Activated CD4-positive, CD25-positive, alpha-beta regulatory T cell treated with anti-CD3 and anti-CD28 coated beads, Interleukin-2, amount 50 U/mL, for 24 hours (primary cell): ENCODE data around the gene SERPINA4.

Source experiments
- ATAC-seq, 2 donors: fragments of 150-1000 bp; cut with Tn5 transposase; one replicate each; pipeline ENCODE4 v1.10.0; 2021; ENCODE audit warnings: mild to moderate bottlenecking in 1 of 2, moderate library complexity in 1 of 2

Gene SERPINA4

GRCh38 chr14:94617988-94618822 is 57.0 kb downstream of the SERPINA4 start:
- ATAC-seq, result no peak

- ATAC-seq, result no peak
Measured at GRCh38 chr14:94619297-94619696, 58.1 kb downstream of the SERPINA4 start.
